HG02763 (cell line): ENCODE measurements around the gene SLC9A3.
"Not testable (repeated sequence)": the region's sequence is repeated elsewhere in the genome, so short reads cannot be mapped to it uniquely, and the experiment has no call there.

Experiments used
- ATAC-seq: cut with Tn5 transposase; IDR thresholded peaks from one replicate; pipeline ENCODE4 v1.9.1; 2021; ENCODE audit warnings: mild to moderate bottlenecking, moderate library complexity; ENCODE audit not compliant: unreplicated experiment

SLC9A3 gene

DNA sequence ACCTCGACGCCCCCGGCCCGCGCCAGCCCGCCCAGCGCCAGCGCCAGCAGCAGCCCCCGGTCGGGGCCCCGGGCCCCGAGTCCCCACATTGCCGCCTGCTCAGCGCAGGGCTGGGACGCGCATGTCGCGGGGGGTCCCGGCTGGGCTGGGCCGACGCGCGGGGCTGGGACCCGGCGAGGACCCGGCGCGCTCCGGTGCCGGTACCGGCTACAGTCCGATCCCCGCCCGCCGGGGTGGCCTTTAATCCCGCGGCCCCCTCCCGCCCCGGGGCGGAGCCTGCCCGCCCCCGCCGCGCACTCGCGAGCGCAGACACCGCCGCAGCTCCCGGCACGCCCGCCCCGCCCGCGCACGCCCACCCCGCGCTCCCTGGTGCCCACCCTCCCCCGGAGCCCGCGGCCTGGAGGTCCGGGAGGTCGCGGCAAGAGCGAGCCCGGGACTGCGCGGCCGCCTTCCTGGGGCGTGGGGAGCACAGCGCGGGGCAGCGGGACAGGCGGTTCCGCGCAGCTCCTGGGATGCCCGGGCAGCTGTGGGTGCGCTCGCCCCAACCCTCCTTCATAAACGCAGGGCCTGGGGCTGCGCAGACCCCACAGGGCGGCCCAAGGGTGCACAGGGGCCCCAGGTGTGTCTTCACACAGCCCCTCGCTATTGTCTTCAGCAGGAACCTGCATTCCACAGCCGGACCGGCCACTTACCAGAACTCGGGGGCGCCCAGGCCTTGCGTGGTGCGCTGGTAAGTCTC, at the start of gene SLC9A3:
Gene SLC9A3, minus strand, starts transcription at position 216 of the 739 bp plus-strand sequence.
- no peak for ATAC-seq

- ATAC-seq = no peak
Observed at GRCh38 chr5:573976-574375, 49.7 kb upstream of the SLC9A3 start.

GRCh38 chr5:573206-573605, 49.0 kb upstream of the SLC9A3 start:
- no peak for ATAC-seq

GRCh38 chr5:572398-573019, 48.3 kb upstream of the SLC9A3 start:
- no peak for ATAC-seq

GRCh38 chr5:571791-572190, 47.5 kb upstream of the SLC9A3 start:
- ATAC-seq = no peak

GRCh38 chr5:570886-571285, 46.6 kb upstream of the SLC9A3 start:
- no peak for ATAC-seq

DNA sequence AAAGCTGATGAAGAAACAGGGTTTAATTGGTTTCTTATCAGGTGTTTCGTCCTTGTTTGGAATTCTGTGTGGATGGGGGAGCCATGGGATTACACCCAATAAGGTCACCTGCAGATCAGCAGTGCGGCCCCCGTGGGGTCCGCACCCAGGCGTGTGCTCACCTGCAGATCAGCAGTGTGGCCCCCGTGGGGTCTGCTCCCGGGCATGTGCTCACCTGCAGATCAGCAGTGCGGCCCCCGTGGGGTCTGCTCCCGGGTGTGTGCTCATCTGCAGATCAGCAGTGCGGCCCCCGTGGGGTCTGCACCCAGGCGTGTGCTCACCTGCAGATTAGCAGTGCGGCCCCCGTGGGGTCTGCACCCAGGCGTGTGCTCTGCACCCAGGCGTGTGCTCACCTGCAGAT, 46.2 kb upstream of the SLC9A3 start:
- ATAC-seq = no peak

DNA sequence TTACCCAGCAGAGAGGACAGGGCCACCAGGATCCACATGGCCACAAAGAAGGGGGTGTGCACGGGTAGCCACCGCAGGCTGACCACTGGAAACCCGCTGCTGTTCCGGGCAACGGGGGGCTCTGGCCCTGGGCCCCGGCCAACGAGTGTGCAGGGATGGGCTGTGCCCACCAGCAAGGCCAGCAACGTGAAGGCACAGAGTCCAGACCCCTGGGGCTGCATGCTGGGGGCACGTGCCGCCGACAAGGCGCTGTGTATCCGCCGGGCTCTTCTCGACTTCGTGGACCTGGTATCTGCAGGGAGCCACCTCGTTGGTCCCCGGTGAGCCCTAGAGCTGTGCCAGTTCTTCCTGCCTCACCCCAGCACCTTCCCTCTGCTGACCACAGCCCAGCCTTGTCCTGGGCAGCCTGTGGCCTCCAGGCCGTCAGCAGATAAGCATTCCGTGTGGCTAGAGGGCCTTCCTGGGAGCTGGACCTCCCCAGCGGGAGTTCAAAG, 45.7 kb upstream of the SLC9A3 start:
- no peak for ATAC-seq

DNA sequence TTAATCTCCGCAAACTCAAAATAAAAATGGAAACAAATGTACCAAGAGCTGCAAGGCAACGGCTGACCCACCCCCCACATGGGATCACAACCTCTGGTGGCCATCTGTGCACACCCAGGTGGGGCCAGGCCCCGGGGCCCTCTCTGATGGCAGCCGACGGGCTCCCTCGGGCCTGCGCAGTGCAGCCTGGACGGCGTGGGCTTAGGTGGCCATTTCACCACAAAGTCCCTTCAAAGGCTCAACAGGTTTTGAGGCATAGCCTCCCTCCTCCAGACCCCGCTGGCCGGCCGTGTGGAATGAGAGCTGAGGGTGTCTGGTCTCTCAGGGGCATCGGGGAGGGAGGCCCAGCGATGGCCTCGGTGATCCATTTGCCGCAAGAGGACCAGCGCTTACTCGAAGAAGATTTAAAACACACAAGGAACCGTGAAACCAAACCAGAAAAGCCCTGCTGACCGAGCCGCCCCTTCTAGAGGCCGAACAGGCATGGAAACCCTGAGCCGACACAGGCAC, 45.2 kb upstream of the SLC9A3 start:
- no peak for ATAC-seq

DNA sequence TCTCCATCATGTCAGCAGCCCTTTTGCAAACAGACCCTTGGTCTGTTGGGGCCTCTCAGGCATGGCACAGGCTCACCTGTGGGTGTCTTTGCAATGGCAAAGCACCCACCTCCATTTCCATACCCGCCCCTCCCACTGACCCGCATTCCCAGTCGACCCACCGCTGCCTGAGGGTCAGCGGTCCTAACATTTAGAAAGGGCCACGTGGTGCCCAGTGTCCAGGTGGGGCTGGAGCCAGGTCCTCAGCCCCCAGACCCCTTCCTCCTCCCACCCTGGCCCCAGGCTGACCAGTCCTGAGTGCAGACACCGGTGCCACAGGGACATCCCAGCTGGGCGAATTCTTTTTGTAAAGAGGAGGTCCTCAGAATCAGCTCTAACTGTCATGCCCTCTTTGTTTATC, 44.6 kb upstream of the SLC9A3 start:
- no peak for ATAC-seq

GRCh38 chr5:568061-568781, 44.0 kb upstream of the SLC9A3 start:
- ATAC-seq = no peak

DNA sequence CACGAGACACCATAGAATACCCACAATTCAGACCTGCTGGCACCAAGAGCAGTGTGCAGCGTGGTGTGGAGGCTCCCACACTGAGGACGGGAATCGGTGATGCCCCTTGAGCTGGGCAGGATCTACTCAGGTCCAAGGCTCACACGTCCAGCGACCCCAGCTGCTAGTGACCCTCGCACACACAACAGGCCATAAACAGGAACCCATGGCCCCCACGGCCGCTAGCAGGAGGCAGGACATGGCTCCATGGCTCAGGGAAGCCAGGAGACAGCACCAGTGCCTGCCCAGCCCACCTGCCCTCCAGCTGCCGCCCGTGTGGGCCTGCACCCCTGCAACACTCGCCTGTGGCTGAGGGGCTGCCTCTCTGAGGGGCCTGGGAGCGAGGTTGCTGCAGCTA, 43.4 kb upstream of the SLC9A3 start:
- ATAC-seq = no peak

DNA sequence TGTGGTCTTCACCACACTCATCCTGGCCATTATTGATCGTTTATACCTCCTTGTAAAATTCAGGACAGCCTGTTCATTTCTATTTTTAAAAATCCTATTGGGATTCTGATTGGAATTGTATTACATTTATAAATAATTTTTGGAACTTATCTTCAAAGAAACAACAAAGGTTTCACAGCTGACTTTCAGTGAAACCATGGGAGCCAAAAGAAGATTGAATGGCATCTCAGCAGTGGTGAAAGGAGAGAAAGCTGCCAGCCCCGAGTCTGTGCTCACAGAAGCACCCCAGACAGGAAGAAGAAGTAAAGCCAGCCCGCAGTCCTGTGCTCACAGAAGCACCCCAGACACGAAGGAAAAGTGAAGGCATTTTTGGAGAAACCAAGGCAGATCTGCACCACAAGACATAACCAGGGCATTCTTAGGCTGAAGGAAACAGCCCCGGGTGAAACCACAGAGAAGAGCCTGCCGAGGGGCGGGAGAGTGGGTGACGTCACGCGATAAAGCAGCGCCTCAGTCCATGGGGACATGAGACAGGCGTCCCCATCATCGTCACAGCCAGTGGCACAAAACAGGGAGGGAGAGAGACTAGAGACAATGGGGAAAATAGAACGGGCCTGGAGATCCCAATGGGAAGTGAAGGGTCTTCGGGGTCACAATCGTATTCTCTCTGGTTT, 42.5 kb upstream of the SLC9A3 start:
- no peak for ATAC-seq

DNA sequence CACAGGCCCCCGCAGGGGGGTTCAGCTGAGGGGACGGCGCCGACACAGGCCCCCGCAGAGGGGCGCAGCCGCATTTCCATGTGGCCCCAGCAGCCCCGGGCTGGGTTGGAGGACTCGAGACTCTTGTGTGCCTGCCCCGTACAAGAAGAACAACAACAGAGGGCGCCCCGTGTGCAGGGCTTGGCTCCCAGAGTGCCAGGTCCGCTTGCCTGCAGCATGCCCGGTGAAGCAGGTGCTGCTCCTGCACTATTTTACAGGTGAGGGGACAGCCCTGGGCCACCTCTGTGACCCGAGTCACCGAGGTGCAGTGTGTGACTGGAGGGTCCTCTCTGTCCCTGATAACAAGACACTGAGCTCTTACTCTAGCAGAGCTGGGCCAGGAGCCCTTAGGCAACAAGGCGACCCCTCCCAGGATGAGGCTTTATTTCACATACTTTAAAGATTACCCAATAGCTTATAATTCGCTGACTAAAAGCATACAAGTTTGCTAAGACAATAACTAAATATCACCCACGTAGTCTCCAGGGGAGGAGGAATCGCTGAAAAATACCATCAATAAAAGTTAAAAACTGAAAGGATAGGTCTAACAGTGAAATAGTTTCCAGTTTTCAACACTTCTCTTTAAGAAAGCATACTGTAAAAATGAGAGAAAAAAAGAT, 41.7 kb upstream of the SLC9A3 start:
- ATAC-seq = no peak

GRCh38 chr5:561408-561807, 37.2 kb upstream of the SLC9A3 start:
- no peak for ATAC-seq

DNA sequence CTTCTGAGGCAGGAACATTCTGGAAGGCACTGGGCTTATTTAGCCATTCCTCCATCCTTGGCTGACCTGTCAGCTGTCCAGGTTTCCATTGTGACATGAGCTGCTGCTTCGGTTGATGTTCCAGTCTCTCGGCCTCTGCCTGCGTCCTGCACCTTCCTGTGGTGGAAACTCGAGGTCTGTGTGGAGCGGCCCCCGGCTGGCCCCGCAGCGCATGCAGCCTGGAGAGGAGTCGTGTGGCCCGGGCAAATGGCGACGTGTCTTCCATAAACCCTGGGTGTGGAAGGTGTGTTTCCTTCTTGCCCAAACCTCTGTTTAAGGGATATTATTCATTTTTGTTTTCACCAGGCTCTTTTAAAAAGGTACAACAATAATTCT, 36.5 kb upstream of the SLC9A3 start:
- ATAC-seq = no peak

GRCh38 chr5:558871-559503, 34.7 kb upstream of the SLC9A3 start:
- ATAC-seq = no peak

- ATAC-seq = no peak
Observed at GRCh38 chr5:558326-558725, 34.1 kb upstream of the SLC9A3 start.

DNA sequence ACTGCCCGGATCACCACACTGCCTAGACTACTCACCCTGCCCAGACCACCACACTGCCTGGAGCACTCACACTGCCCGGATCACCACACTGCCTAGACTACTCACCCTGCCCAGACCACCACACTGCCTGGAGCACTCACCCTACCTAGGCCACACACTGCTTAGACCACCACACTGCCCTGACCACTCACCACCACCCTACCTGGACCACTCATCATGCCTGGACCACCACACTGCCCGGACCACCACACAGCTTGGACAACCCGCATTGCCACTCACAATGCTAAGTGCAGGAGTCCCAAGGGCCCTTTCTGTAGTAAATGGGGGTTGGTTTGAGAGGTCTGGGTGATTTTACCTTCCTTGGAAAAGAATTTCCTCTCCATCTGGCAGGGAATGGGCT, 33.7 kb upstream of the SLC9A3 start:
- ATAC-seq = not testable (repeated sequence)

DNA sequence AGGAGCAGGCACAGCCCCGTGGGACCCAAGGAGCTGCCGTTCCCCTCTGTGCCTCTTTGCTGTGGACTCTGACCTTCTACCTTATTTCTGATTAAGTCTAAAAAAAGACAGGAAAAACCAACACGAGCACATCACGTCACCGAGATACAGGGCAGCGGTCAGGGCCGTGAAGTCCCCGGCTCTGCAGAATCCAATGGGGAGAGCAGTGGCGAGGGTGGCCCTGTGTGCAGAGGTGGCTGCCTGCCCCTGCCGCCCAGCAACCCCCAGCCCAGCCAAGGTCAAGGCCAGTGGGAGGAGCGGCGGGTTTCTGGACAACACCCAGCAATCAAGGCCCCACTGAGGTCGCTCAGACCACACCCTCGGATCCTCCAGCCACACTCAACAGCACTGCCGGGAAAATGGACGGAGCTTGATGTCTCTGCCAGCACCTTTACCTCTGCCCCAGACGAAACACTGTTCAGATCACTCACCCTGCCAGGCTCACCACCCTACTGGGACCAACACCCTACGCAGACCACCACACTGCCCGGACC, 32.7 kb upstream of the SLC9A3 start:
- no peak for ATAC-seq
